ENCODE data around the gene RBM48.

The RBM48 gene

GRCh38 chr7:92546856-92547497 lies 18.4 kb downstream of the RBM48 start:
- no peak for DNase-seq (ENCODE audit: low read depth)
- TF ChIP-seq CTCF (IDR thresholded peaks at IDR 0.05; ENCODE audit: low read depth, low read length, missing control alignments): no peak
- H3K4me3 ChIP-seq (ENCODE audit: low read depth, low read length): no peak overlapping the region

- no peak for TF ChIP-seq CTCF (IDR thresholded peaks at IDR 0.05; ENCODE audit: low read depth, low read length, missing control alignments)
- no peak overlapping the region for H3K4me3 ChIP-seq (ENCODE audit: low read depth, low read length)
- no peak for DNase-seq (ENCODE audit: low read depth)
These were observed 19.0 kb downstream of the RBM48 start for GRCh38 chr7:92547579-92547978.

GRCh38 chr7:92550194-92550593 lies 21.6 kb downstream of the RBM48 start:
- TF ChIP-seq CTCF (IDR thresholded peaks at IDR 0.05; ENCODE audit: low read depth, low read length, missing control alignments): no peak
- H3K4me3 ChIP-seq (ENCODE audit: low read depth, low read length): no peak overlapping the region
- DNase-seq (ENCODE audit: low read depth): no peak

GRCh38 chr7:92557249-92557648 lies 28.7 kb downstream of the RBM48 start:
- no peak for DNase-seq (ENCODE audit: low read depth)

GRCh38 chr7:92557808-92558362 lies 29.3 kb downstream of the RBM48 start:
- H3K4me3 ChIP-seq (ENCODE audit: low read depth, low read length): no peak overlapping the region
- TF ChIP-seq CTCF (IDR thresholded peaks at IDR 0.05; ENCODE audit: low read depth, low read length, missing control alignments): no peak
- DNase-seq (ENCODE audit: low read depth): no peak

More at GRCh38 chr7:92557249-92557648, 28.7 kb downstream of the RBM48 start:
- no peak overlapping the region for H3K4me3 ChIP-seq (ENCODE audit: low read depth, low read length)
- TF ChIP-seq CTCF (IDR thresholded peaks at IDR 0.05; ENCODE audit: low read depth, low read length, missing control alignments): no peak

- DNase-seq (ENCODE audit: low read depth): no peak
- TF ChIP-seq CTCF (IDR thresholded peaks at IDR 0.05; ENCODE audit: low read depth, low read length, missing control alignments): no peak
- H3K4me3 ChIP-seq (ENCODE audit: low read depth, low read length): no peak overlapping the region
These were observed 32.0 kb downstream of the RBM48 start for GRCh38 chr7:92560602-92561001.

- no peak overlapping the region for H3K4me3 ChIP-seq (ENCODE audit: low read depth, low read length)
- TF ChIP-seq CTCF (IDR thresholded peaks at IDR 0.05; ENCODE audit: low read depth, low read length, missing control alignments): no peak
- DNase-seq (ENCODE audit: low read depth): no peak
These were observed 34.8 kb downstream of the RBM48 start for GRCh38 chr7:92563345-92563744.

Data from GM12864 (cell line).